ENCODE data around the gene TRAPPC8.

Gene TRAPPC8

GRCh38 chr18:31798399-31798798, 144.5 kb downstream of the TRAPPC8 start:
- no peak for DNase-seq (ENCODE audit: low spot score)
- TF ChIP-seq CTCF (IDR thresholded peaks at IDR 0.05; ENCODE audit: extremely low read depth, insufficient read depth, missing control alignments), result no peak
- in situ Hi-C loops (cut with MboI; ENCODE audit: low pct_unique_long_range_greater_than_20kb, low sequenced_read_pairs, unreplicated experiment), result no loop called here

- no peak for TF ChIP-seq CTCF (IDR thresholded peaks at IDR 0.05; ENCODE audit: extremely low read depth, insufficient read depth, missing control alignments)
- in situ Hi-C loops (cut with MboI; ENCODE audit: low pct_unique_long_range_greater_than_20kb, low sequenced_read_pairs, unreplicated experiment), result no loop called here
- DNase-seq (ENCODE audit: low spot score), result no peak
These were observed 147.2 kb downstream of the TRAPPC8 start for GRCh38 chr18:31795747-31796146.

DNA sequence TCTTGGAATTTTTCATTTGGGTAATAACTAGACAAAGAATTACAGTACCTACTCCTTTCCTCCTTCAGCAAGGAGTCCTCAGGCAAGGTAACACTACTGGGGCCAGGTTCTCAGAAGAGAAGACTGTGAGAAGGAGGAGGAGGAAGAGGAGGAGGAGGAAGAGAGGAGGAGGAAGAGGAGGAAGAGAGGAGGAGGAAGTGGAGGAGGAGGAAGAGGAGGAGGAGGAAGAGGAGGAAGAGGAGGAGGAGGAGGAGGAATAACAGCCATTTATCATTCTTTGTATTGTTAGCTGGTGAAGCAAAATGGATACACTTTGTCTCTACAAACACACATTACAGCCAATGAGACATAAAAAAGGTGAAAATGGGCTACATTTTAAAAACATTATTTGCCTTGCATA, 149.4 kb downstream of the TRAPPC8 start:
- DNase-seq (ENCODE audit: low spot score), result no peak
- TF ChIP-seq CTCF (IDR thresholded peaks at IDR 0.05; ENCODE audit: extremely low read depth, insufficient read depth, missing control alignments), result no peak
- in situ Hi-C loops (cut with MboI; ENCODE audit: low pct_unique_long_range_greater_than_20kb, low sequenced_read_pairs, unreplicated experiment), result no loop called here

- DNase-seq (ENCODE audit: low spot score), result no peak
- in situ Hi-C loops (cut with MboI; ENCODE audit: low pct_unique_long_range_greater_than_20kb, low sequenced_read_pairs, unreplicated experiment), result no loop called here
- TF ChIP-seq CTCF (IDR thresholded peaks at IDR 0.05; ENCODE audit: extremely low read depth, insufficient read depth, missing control alignments), result no peak
These were observed 150.4 kb downstream of the TRAPPC8 start for GRCh38 chr18:31792580-31792911.

GRCh38 chr18:31791817-31792579, 150.9 kb downstream of the TRAPPC8 start:
- in situ Hi-C loops (cut with MboI; ENCODE audit: low pct_unique_long_range_greater_than_20kb, low sequenced_read_pairs, unreplicated experiment), result no loop called here
- TF ChIP-seq CTCF (IDR thresholded peaks at IDR 0.05; ENCODE audit: extremely low read depth, insufficient read depth, missing control alignments), result no peak

GRCh38 chr18:31789409-31789808, 153.5 kb downstream of the TRAPPC8 start:
- TF ChIP-seq CTCF (IDR thresholded peaks at IDR 0.05; ENCODE audit: extremely low read depth, insufficient read depth, missing control alignments), result no peak
- DNase-seq (ENCODE audit: low spot score), result no peak
- in situ Hi-C loops (cut with MboI; ENCODE audit: low pct_unique_long_range_greater_than_20kb, low sequenced_read_pairs, unreplicated experiment), result no loop called here

More at GRCh38 chr18:31791817-31792579, 150.9 kb downstream of the TRAPPC8 start:
- DNase-seq (ENCODE audit: low spot score), result peak; percentile 66

Data from GM13977 (cell line).